GM12878 (cell line): ENCODE data around the gene INO80D. TPM values are rescaled to one million over a fixed set of nuclear protein-coding genes. Genes with fewer than 3 reads are reported as not detected.

ENCODE experiments used
- ATAC-seq: fragments of 200-7000 bp; cut with Tn5 transposase; 3 replicates; pipeline ENCODE4 v1.9.1; 2020; ENCODE audit warnings: mild to moderate bottlenecking, moderate library complexity
- BruUV-seq: library from RNA; stranded (reverse); fragments of 400-500 nt; replicated peaks from 2 replicates; lab custom pipeline; 2021; lab: Mats Ljungman, UMichigan
- CTCF ChIA-PET: fragments of 300-600 bp; sonication (Branson Sonifier 250); formaldehyde crosslinking; extraction: SDS; loops from one replicate; lab custom pipeline; 2021; ENCODE audit warnings: inconsistent platforms; lab: Yijun Ruan, JAX
- POLR2A ChIA-PET: fragments of 350-600 bp; formaldehyde crosslinking; extraction: SDS; loops from one replicate; lab custom pipeline; 2021; ENCODE audit warnings: inconsistent platforms; lab: Charles Lee
- RAD21 ChIA-PET: fragments of 300-600 bp; sonication (Branson Sonifier 250); formaldehyde crosslinking; loops from one replicate; lab custom pipeline; 2023; ENCODE audit warnings: antibody characterized with exemption; ENCODE audit not compliant: unreplicated experiment; lab: Charles Lee
- SMC1A ChIA-PET: fragments of 300-600 bp; sonication (Branson Sonifier 250); formaldehyde crosslinking; loops from one replicate; lab custom pipeline; 2023; ENCODE audit not compliant: unreplicated experiment, uncharacterized antibody; lab: Charles Lee
- DNase-seq: peaks from one replicate; pipeline ENCODE4 v3.0.0-alpha.2; 2011; ENCODE audit warnings: low read depth, low spot score
- FAIRE-seq: peaks from 3 replicates; lab custom pipeline; 2011; peaks lifted over from hg19 to GRCh38; lab: Jason Lieb, UNC
- H2AFZ ChIP-seq: 2 replicates; pipeline ENCODE4 v1.6.0; 2011; ENCODE audit warnings: low read depth, low read length, control low read depth; ENCODE audit not compliant: control insufficient read depth
- H3K27ac ChIP-seq: 2 replicates; pipeline ENCODE4 v1.5.1; 2011; ENCODE audit warnings: control low read depth; ENCODE audit not compliant: control insufficient read depth, insufficient read depth
- H3K27me3 ChIP-seq, 2 experiments: replicated peaks in 1 of 2; 2 replicates each; pipeline versions ENCODE4 v1.6.0 to v1.6.1; 2011; ENCODE audit warnings: low read length in 1 of 2; ENCODE audit not compliant: control insufficient read depth in 2 of 2, insufficient read depth in 2 of 2
- H3K36me3 ChIP-seq, 2 experiments: 2 replicates each; pipeline ENCODE4 v1.5.1; 2011; ENCODE audit warnings: low read length in 1 of 2; ENCODE audit not compliant: control insufficient read depth in 2 of 2, insufficient read depth in 2 of 2
- H3K4me1 ChIP-seq: 2 replicates; pipeline ENCODE4 v1.6.1; 2011; ENCODE audit warnings: mild to moderate bottlenecking, low read length, moderate library complexity, mixed read lengths; ENCODE audit not compliant: control insufficient read depth, insufficient read depth
- H3K4me2 ChIP-seq: 2 replicates; pipeline ENCODE4 v1.6.0; 2011; ENCODE audit warnings: control low read depth; ENCODE audit not compliant: control insufficient read depth, insufficient read depth
- H3K4me3 ChIP-seq: fragments of 200-600 bp; sonication (generic); 2 replicates; pipeline ENCODE4 v1.5.1; 2016
- H3K79me2 ChIP-seq: 2 replicates; pipeline ENCODE4 v1.6.0; 2011; ENCODE audit warnings: low read length; ENCODE audit not compliant: control insufficient read depth, insufficient read depth
- H3K9ac ChIP-seq: 2 replicates; pipeline ENCODE4 v1.8.0; 2011; ENCODE audit warnings: low read length, control low read depth, mixed read lengths; ENCODE audit not compliant: control insufficient read depth, insufficient read depth
- H3K9me3 ChIP-seq: replicated peaks from 3 replicates; pipeline ENCODE4 v1.5.1; 2011; ENCODE audit warnings: mild to moderate bottlenecking, low read length; ENCODE audit not compliant: control insufficient read depth, insufficient read depth
- H4K20me1 ChIP-seq: 2 replicates; pipeline ENCODE4 v1.6.0; 2011; ENCODE audit not compliant: control insufficient read depth, insufficient read depth
- BHLHE40 ChIP-seq, 2 experiments: fragments of 450-650 bp in 1 of 2; IDR thresholded peaks; 2 replicates each; pipeline ENCODE4 v1.6.1; 2011 to 2017; ENCODE audit warnings: low read depth in 2 of 2, borderline replicate concordance in 1 of 2, improper control_type of control experiment in 1 of 2, low read length in 1 of 2, mild to moderate bottlenecking in 1 of 2
- BMI1 ChIP-seq: fragments of 450-650 bp; IDR thresholded peaks from 2 replicates; pipeline ENCODE4 v1.6.1; 2016; ENCODE audit warnings: mild to moderate bottlenecking, moderate library complexity, borderline replicate concordance
- BRCA1 ChIP-seq: IDR thresholded peaks from 2 replicates; pipeline ENCODE4 v1.6.1; 2011; ENCODE audit warnings: low read depth, low read length, improper control_type of control experiment
- CHD2 ChIP-seq: IDR thresholded peaks from 2 replicates; pipeline ENCODE4 v1.6.1; 2011; ENCODE audit warnings: low read depth, low read length, improper control_type of control experiment, borderline replicate concordance
- GATAD2B ChIP-seq: fragments of 450-650 bp; conservative IDR thresholded peaks from 2 replicates; pipeline ENCODE4 v1.6.1; 2017; ENCODE audit warnings: low read depth, mild to moderate bottlenecking, moderate library complexity
- HDGF ChIP-seq: fragments of 450-650 bp; IDR thresholded peaks from 2 replicates; pipeline ENCODE4 v1.6.1; 2016; ENCODE audit warnings: antibody characterized with exemption
- IKZF1 ChIP-seq: fragments of 450-650 bp; conservative IDR thresholded peaks from 2 replicates; pipeline ENCODE4 v1.6.1; 2017; ENCODE audit warnings: antibody characterized with exemption, mild to moderate bottlenecking
- IRF5 ChIP-seq: fragments of 450-650 bp; IDR thresholded peaks from 2 replicates; pipeline ENCODE4 v1.6.1; 2017; ENCODE audit warnings: borderline replicate concordance
- JUND ChIP-seq: IDR thresholded peaks from 2 replicates; pipeline ENCODE4 v1.6.1; 2012; ENCODE audit warnings: low read depth, mild to moderate bottlenecking, low read length, improper control_type of control experiment, moderate library complexity
- KDM1A ChIP-seq: fragments of 200-600 bp; sonication (generic); IDR thresholded peaks from 2 replicates; pipeline ENCODE4 v1.6.1; 2016; ENCODE audit warnings: borderline replicate concordance
- MXI1 ChIP-seq: fragments of 150-350 bp; IDR thresholded peaks from 2 replicates; pipeline ENCODE4 v1.6.1; 2011; ENCODE audit warnings: low read depth, mild to moderate bottlenecking, inconsistent platforms, low read length, improper control_type of control experiment
- MYC ChIP-seq: IDR thresholded peaks from 2 replicates; pipeline ENCODE4 v1.6.1; 2011; ENCODE audit warnings: mild to moderate bottlenecking, low read length, moderate library complexity, inconsistent platforms; ENCODE audit not compliant: insufficient read depth, insufficient replicate concordance, insufficient read length, severe bottlenecking
- NR2C2 ChIP-seq: IDR thresholded peaks from 2 replicates; pipeline ENCODE4 v1.6.1; 2011; ENCODE audit warnings: borderline replicate concordance, low read depth; ENCODE audit not compliant: control insufficient read depth, insufficient read length
- NR2F1 ChIP-seq: fragments of 450-650 bp; conservative IDR thresholded peaks from 2 replicates; pipeline ENCODE4 v1.6.1; 2017; ENCODE audit warnings: mild to moderate bottlenecking
- PAX8 ChIP-seq: fragments of 450-650 bp; IDR thresholded peaks from 2 replicates; pipeline ENCODE4 v1.6.1; 2017; ENCODE audit warnings: mild to moderate bottlenecking, moderate library complexity
- RAD51 ChIP-seq: fragments of 450-650 bp; IDR thresholded peaks from 2 replicates; pipeline ENCODE4 v1.6.1; 2016; ENCODE audit warnings: moderate library complexity, mild to moderate bottlenecking, inconsistent platforms
- STAT3 ChIP-seq: IDR thresholded peaks from 2 replicates; pipeline ENCODE4 v1.6.1; 2011; ENCODE audit warnings: low read depth, low read length, improper control_type of control experiment
- TCF7 ChIP-seq: IDR thresholded peaks from 2 replicates; pipeline ENCODE4 v1.6.1; 2014; ENCODE audit warnings: antibody characterized with exemption, borderline replicate concordance
- ZSCAN29 ChIP-seq: fragments of 450-650 bp; IDR thresholded peaks from 2 replicates; pipeline ENCODE4 v1.6.1; 2017; ENCODE audit warnings: mild to moderate bottlenecking, moderate library complexity
- WGBS: methylation state at CpG from one replicate; pipeline ENCODE4 v1.1.6; 2016; ENCODE audit warnings: low lambda C conversion rate; ENCODE audit not compliant: insufficient replicate concordance, insufficient coverage; ENCODE audit errors: missing lambda C conversion rate; 5-methylcytosine and 5-hydroxymethylcytosine counted together
- in situ Hi-C: fragments of 300-500 bp; cut with MboI; formaldehyde crosslinking; loops from 9 replicates; pipeline ENCODE4 v1.14.3; 2018; ENCODE audit warnings: mixed read lengths
- intact Hi-C: fragments of 100-400 bp; cut with micrococcal nuclease; formaldehyde crosslinking; loops from one replicate; pipeline ENCODE4 v1.14.2; 2022; ENCODE audit not compliant: unreplicated experiment
- polyA plus RNA-seq, 11 experiments: library from polyadenylated mRNA; depleted of rRNA in 4 of 11; unstranded in 6 of 11; stranded (reverse) in 5 of 11; fragments of >200 nt; fragmentation: Nextera tagmentation in 4 of 11; fragmentation: Illumina TruSeq in 1 of 11; extraction: Ambion mirVana in 4 of 11; extraction: Trizol in 1 of 11; gene quantifications; 1 replicate in 1 of 11; 2 replicates in 10 of 11; pipeline versions ENCODE4 v1.2.1 to v1.2.3, GENCODE V29; 2011 to 2016; ENCODE audit warnings: inconsistent platforms in 2 of 11, missing spikeins in 2 of 11, low read depth in 1 of 11
- total RNA-seq, 4 experiments: library from RNA; depleted of rRNA in 3 of 4; stranded (reverse); fragments of >200 nt in 3 of 4; fragmentation: Illumina TruSeq in 1 of 4; extraction: Trizol in 1 of 4; gene quantifications; 2 replicates each; pipeline versions ENCODE4 v1.2.1 to v1.2.3, GENCODE V29; 2013 to 2021
- TF ChIP-seq, protein P1 (sequence below): fragments of 450-650 bp; IDR thresholded peaks from 2 replicates; pipeline ENCODE4 v1.6.1; 2017; ENCODE audit warnings: mild to moderate bottlenecking, moderate library complexity

INO80D gene
- total and polyA plus RNA-seq, 10 of the 15 experiments (the other 5 are each of a cell fraction or from before 2014, with no cell fraction given): 0.73 to 16.3 (median 4.7) TPM

DNA sequence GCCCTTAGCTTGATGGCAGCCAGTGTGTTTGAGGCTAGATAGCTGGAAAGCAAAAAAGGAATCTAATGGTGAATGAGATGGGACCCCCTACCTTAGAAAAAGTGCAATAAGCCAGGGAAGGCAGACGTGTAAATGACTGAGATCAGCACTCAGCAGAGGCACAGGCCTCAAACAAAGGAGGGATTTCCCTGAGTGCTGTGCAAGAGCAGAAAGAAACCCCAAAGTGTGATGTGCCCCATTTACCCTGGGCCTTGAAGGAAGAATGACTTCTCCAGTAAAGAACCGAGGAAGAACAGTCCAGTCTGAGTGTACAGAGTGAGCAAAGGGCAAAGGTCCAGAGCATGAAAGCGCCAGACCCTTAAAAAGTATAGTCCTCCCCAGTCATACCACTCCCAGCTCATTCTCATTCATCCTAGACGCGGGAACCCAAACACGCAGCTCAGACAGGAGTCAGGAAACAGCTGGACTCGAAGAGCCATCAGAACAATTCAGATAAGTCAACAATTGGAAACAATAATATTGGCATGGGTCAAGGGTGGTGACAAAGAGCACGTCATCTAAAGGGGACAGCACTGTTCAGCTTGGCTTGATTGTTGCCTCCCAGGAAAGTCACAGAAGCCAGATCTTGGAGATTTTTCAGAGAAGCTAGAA, 121.7 kb downstream of the INO80D start:
- in situ Hi-C loops: no loop called here
- Histone ChIP-seq H3K4me3 (no peak overlapping the region), H3K4me2 (no peak overlapping the region), H3K9ac (no peak overlapping the region), H3K27ac (no peak overlapping the region), H3K79me2 (no peaks in the 10 kb centered on the region), H3K4me1 (no peaks in the 10 kb centered on the region), H3K27me3 (no peaks in the 10 kb centered on the region; a peak in 1 of 4 replicates), H3K36me3 (no peaks in the 10 kb centered on the region), H2AFZ (no peak overlapping the region), H4K20me1 (no peaks in the 10 kb centered on the region), H3K9me3 (no peaks in the 10 kb centered on the region)
- FAIRE-seq: no peak
- 32% methylated on average over 8 of the region's 8 CpGs for WGBS
- no TSS peak for BruUV-seq
- ChIA-PET CTCF (interaction anchor here (2.6 kb wide), 1 partner anchor 16 kb away, joined by 10 read pairs; no protein-coding TSS in a partner anchor), POLR2A (no interaction called here), RAD21 (interaction anchor here (1.2 kb wide), 1 partner anchor 20 kb away, joined by 3 read pairs; no protein-coding TSS in a partner anchor), SMC1A (interaction anchor here (1.1 to 1.3 kb wide), 2 partner anchors 11 to 18 kb away, joined by 3 read pairs; no protein-coding TSS in a partner anchor)
- peak; percentile 56 for ATAC-seq
- intact Hi-C loops: no loop called here
- TF ChIP-seq IKZF1: no peak
- TF ChIP-seq NR2C2: no peak
- no peak for TF ChIP-seq ZSCAN29
- no peak for TF ChIP-seq MXI1
- no peak for TF ChIP-seq STAT3
- peak in 1 of 2 experiments; percentile 27; a peak in 1 of 4 replicates for TF ChIP-seq BHLHE40 (IDR thresholded peaks at IDR 0.05; ENCODE audit: borderline replicate concordance in 1 of 2, low read depth in 2 of 2, low read length in 1 of 2)
- no peak for TF ChIP-seq TCF7
- TF ChIP-seq, protein P1, sequence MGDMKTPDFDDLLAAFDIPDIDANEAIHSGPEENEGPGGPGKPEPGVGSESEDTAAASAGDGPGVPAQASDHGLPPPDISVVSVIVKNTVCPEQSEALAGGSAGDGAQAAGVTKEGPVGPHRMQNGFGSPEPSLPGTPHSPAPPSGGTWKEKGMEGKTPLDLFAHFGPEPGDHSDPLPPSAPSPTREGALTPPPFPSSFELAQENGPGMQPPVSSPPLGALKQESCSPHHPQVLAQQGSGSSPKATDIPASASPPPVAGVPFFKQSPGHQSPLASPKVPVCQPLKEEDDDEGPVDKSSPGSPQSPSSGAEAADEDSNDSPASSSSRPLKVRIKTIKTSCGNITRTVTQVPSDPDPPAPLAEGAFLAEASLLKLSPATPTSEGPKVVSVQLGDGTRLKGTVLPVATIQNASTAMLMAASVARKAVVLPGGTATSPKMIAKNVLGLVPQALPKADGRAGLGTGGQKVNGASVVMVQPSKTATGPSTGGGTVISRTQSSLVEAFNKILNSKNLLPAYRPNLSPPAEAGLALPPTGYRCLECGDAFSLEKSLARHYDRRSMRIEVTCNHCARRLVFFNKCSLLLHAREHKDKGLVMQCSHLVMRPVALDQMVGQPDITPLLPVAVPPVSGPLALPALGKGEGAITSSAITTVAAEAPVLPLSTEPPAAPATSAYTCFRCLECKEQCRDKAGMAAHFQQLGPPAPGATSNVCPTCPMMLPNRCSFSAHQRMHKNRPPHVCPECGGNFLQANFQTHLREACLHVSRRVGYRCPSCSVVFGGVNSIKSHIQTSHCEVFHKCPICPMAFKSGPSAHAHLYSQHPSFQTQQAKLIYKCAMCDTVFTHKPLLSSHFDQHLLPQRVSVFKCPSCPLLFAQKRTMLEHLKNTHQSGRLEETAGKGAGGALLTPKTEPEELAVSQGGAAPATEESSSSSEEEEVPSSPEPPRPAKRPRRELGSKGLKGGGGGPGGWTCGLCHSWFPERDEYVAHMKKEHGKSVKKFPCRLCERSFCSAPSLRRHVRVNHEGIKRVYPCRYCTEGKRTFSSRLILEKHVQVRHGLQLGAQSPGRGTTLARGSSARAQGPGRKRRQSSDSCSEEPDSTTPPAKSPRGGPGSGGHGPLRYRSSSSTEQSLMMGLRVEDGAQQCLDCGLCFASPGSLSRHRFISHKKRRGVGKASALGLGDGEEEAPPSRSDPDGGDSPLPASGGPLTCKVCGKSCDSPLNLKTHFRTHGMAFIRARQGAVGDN: no peak
- TF ChIP-seq IRF5: no peak
- TF ChIP-seq JUND: no peak
- peak; percentile 62; the same call in 1 of the 2 replicates for TF ChIP-seq RAD51
- no peak for TF ChIP-seq GATAD2B
- TF ChIP-seq PAX8: no peak
- TF ChIP-seq BRCA1: no peak
- TF ChIP-seq NR2F1: 0 out of 2 replicates have a peak, but pooled peaks have one; percentile 27
- TF ChIP-seq CHD2: no peak
- no peak for TF ChIP-seq BMI1
- TF ChIP-seq HDGF: no peak
- no peak for TF ChIP-seq MYC
- TF ChIP-seq KDM1A: no peak
- DNase-seq: no peak
